HEK293 (cell line): ENCODE results near the gene KRT79.

Experiments used
- CTCF ChIA-PET: fragments of 350-600 bp; formaldehyde crosslinking; extraction: SDS; loops from one replicate; lab custom pipeline; 2021; ENCODE audit warnings: antibody characterized with exemption; lab: Yijun Ruan, JAX
- POLR2A ChIA-PET: fragments of 300-600 bp; formaldehyde crosslinking; extraction: SDS; loops from one replicate; lab custom pipeline; 2020; ENCODE audit warnings: antibody characterized with exemption, inconsistent platforms; lab: Yijun Ruan, JAX
- H3K27ac ChIP-seq: fragments of 200-500 bp; sonication (Bioruptor generic); 2 replicates; pipeline ENCODE4 v1.5.1; 2014; ENCODE audit warnings: low read depth, low read length, control low read depth, inconsistent platforms; ENCODE audit errors: extremely low read depth
- H3K36me3 ChIP-seq, 2 experiments: fragments of 200-500 bp in 1 of 2; sonication (Bioruptor generic) in 1 of 2; 1 replicate in 1 of 2; 2 replicates in 1 of 2; pipeline ENCODE4 v1.5.1; 2014 to 2017; ENCODE audit warnings: inconsistent platforms in 2 of 2, low read length in 2 of 2; ENCODE audit not compliant: control insufficient read depth in 2 of 2, insufficient read depth in 1 of 2
- H3K4me1 ChIP-seq: fragments of 200-500 bp; sonication (Bioruptor generic); 2 replicates; pipeline ENCODE4 v1.5.1; 2014; ENCODE audit warnings: mild to moderate bottlenecking, low read length, inconsistent platforms; ENCODE audit not compliant: control insufficient read depth, insufficient read depth
- H3K4me3 ChIP-seq: 2 replicates; pipeline ENCODE4 v1.5.1; 2011; ENCODE audit warnings: low read depth, mild to moderate bottlenecking, control low read depth, low read length, moderate library complexity
- H3K9me3 ChIP-seq: fragments of 200-500 bp; sonication (Bioruptor generic); 2 replicates; pipeline ENCODE4 v1.5.1; 2014; ENCODE audit warnings: low read depth, low read length, inconsistent platforms; ENCODE audit not compliant: control insufficient read depth, insufficient read depth
- BCL11B ChIP-seq: fragments of 450-650 bp; formaldehyde crosslinking; IDR thresholded peaks from 2 replicates; pipeline ENCODE4 v1.5.1; 2016; ENCODE audit warnings: low read depth, missing biosample characterization, missing genetic modification characterization
- HIC1 ChIP-seq: fragments of 450-650 bp; formaldehyde crosslinking; IDR thresholded peaks from 2 replicates; pipeline ENCODE4 v1.5.1; 2016; ENCODE audit warnings: missing biosample characterization, missing genetic modification characterization
- HOXC10 ChIP-seq: sonication (generic); formaldehyde crosslinking; IDR thresholded peaks from 2 replicates; pipeline ENCODE4 v1.8.1; 2023; ENCODE audit warnings: mild to moderate bottlenecking, missing genetic modification reagents
- HOXD13 ChIP-seq: sonication (generic); formaldehyde crosslinking; IDR thresholded peaks from 2 replicates; pipeline ENCODE4 v1.8.0; 2022; ENCODE audit warnings: missing genetic modification reagents, borderline replicate concordance
- KLF8 ChIP-seq: fragments of 450-650 bp; formaldehyde crosslinking; IDR thresholded peaks from 2 replicates; pipeline ENCODE4 v1.5.1; 2016; ENCODE audit warnings: missing biosample characterization, missing genetic modification characterization
- SP7 ChIP-seq: fragments of 450-650 bp; formaldehyde crosslinking; IDR thresholded peaks from 2 replicates; pipeline ENCODE4 v1.5.1; 2016; ENCODE audit warnings: missing biosample characterization, missing genetic modification characterization
- ZFP3 ChIP-seq: fragments of 450-650 bp; formaldehyde crosslinking; IDR thresholded peaks from 2 replicates; pipeline ENCODE4 v1.5.1; 2016; ENCODE audit warnings: low read depth, missing biosample characterization, missing genetic modification characterization
- ZNF169 ChIP-seq: fragments of 450-650 bp; formaldehyde crosslinking; IDR thresholded peaks from 2 replicates; pipeline ENCODE4 v1.5.1; 2016; ENCODE audit warnings: missing biosample characterization, missing genetic modification characterization
- ZNF214 ChIP-seq: fragments of 450-650 bp; formaldehyde crosslinking; IDR thresholded peaks from 2 replicates; pipeline ENCODE4 v1.5.1; 2017; ENCODE audit warnings: missing biosample characterization, mild to moderate bottlenecking, missing genetic modification characterization, borderline replicate concordance
- ZNF221 ChIP-seq: fragments of 450-650 bp; formaldehyde crosslinking; IDR thresholded peaks from 2 replicates; pipeline ENCODE4 v1.5.1; 2017; ENCODE audit warnings: missing biosample characterization, missing genetic modification characterization, borderline replicate concordance
- ZNF239 ChIP-seq: fragments of 450-650 bp; formaldehyde crosslinking; IDR thresholded peaks from 2 replicates; pipeline ENCODE4 v1.5.1; 2016; ENCODE audit warnings: missing biosample characterization, missing genetic modification characterization
- ZNF24 ChIP-seq: fragments of 450-650 bp; formaldehyde crosslinking; IDR thresholded peaks from 2 replicates; pipeline ENCODE4 v1.5.1; 2016; ENCODE audit warnings: missing biosample characterization, missing genetic modification characterization
- ZNF341 ChIP-seq: fragments of 450-650 bp; formaldehyde crosslinking; IDR thresholded peaks from 2 replicates; pipeline ENCODE4; 2016; ENCODE audit warnings: low read depth, missing biosample characterization, missing genetic modification characterization
- ZNF350 ChIP-seq: fragments of 450-650 bp; formaldehyde crosslinking; IDR thresholded peaks from 2 replicates; pipeline ENCODE4 v1.5.0; 2017; ENCODE audit warnings: missing biosample characterization, mild to moderate bottlenecking, missing genetic modification characterization
- ZNF416 ChIP-seq: fragments of 450-650 bp; formaldehyde crosslinking; IDR thresholded peaks from 2 replicates; pipeline ENCODE4 v1.5.1; 2016; ENCODE audit warnings: missing biosample characterization, missing genetic modification characterization
- ZNF423 ChIP-seq: fragments of 450-650 bp; formaldehyde crosslinking; IDR thresholded peaks from 2 replicates; pipeline ENCODE4 v1.5.1; 2016; ENCODE audit warnings: missing biosample characterization, missing genetic modification characterization
- ZNF433 ChIP-seq: fragments of 450-650 bp; formaldehyde crosslinking; IDR thresholded peaks from 2 replicates; pipeline ENCODE4 v1.5.1; 2016; ENCODE audit warnings: missing biosample characterization, missing genetic modification characterization, low read depth
- ZNF449 ChIP-seq: fragments of 450-650 bp; formaldehyde crosslinking; IDR thresholded peaks from 2 replicates; pipeline ENCODE4 v1.5.1; 2017; ENCODE audit warnings: missing biosample characterization, mild to moderate bottlenecking, missing genetic modification characterization, moderate library complexity
- ZNF473 ChIP-seq: fragments of 450-650 bp; formaldehyde crosslinking; IDR thresholded peaks from 2 replicates; pipeline ENCODE4 v1.5.1; 2017; ENCODE audit warnings: missing biosample characterization, missing genetic modification characterization
- ZNF548 ChIP-seq: fragments of 450-650 bp; formaldehyde crosslinking; IDR thresholded peaks from 2 replicates; pipeline ENCODE4 v1.5.1; 2016; ENCODE audit warnings: missing biosample characterization, missing genetic modification characterization
- ZNF555 ChIP-seq: fragments of 450-650 bp; formaldehyde crosslinking; conservative IDR thresholded peaks from 2 replicates; pipeline ENCODE4 v1.5.1; 2017; ENCODE audit warnings: missing biosample characterization, mild to moderate bottlenecking, missing genetic modification characterization, inconsistent platforms
- ZNF610 ChIP-seq: fragments of 450-650 bp; formaldehyde crosslinking; IDR thresholded peaks from 2 replicates; pipeline ENCODE4 v1.5.1; 2016; ENCODE audit warnings: missing biosample characterization, missing genetic modification characterization, borderline replicate concordance
- ZNF629 ChIP-seq: fragments of 450-650 bp; formaldehyde crosslinking; IDR thresholded peaks from 2 replicates; pipeline ENCODE4 v1.5.1; 2017; ENCODE audit warnings: missing biosample characterization, missing genetic modification characterization
- ZNF692 ChIP-seq: fragments of 450-650 bp; formaldehyde crosslinking; IDR thresholded peaks from 2 replicates; pipeline ENCODE4 v1.5.1; 2016; ENCODE audit warnings: missing biosample characterization, missing genetic modification characterization
- ZNF747 ChIP-seq: fragments of 450-650 bp; formaldehyde crosslinking; IDR thresholded peaks from 2 replicates; pipeline ENCODE4 v1.5.1; 2016; ENCODE audit warnings: missing biosample characterization, missing genetic modification characterization
- ZNF785 ChIP-seq: fragments of 450-650 bp; formaldehyde crosslinking; IDR thresholded peaks from 2 replicates; pipeline ENCODE4 v1.5.1; 2016; ENCODE audit warnings: missing biosample characterization, missing genetic modification characterization
- ZNF843 ChIP-seq: fragments of 450-650 bp; formaldehyde crosslinking; IDR thresholded peaks from 2 replicates; pipeline ENCODE4 v1.5.1; 2016; ENCODE audit warnings: missing biosample characterization, missing genetic modification characterization
- ZXDB ChIP-seq: fragments of 450-650 bp; formaldehyde crosslinking; IDR thresholded peaks from 2 replicates; pipeline ENCODE4 v1.5.1; 2016; ENCODE audit warnings: missing biosample characterization, missing genetic modification characterization

KRT79 gene

GRCh38 chr12:52825961-52826360, 8.2 kb downstream of the KRT79 start:
- POLR2A ChIA-PET, result no interaction called here
- Histone ChIP-seq H3K4me3 (no peak overlapping the region), H3K27ac (no peak overlapping the region), H3K4me1 (no peaks in the 10 kb centered on the region), H3K9me3 (no peaks in the 10 kb centered on the region), H3K36me3 (no peaks in the 10 kb centered on the region)
- no peak for TF ChIP-seq ZFP3 (tag by site-specific recombination)
- TF ChIP-seq ZNF350 (tag by site-specific recombination), result no peak
- TF ChIP-seq ZNF555 (tag by site-specific recombination), result no peak
- no peak for TF ChIP-seq HIC1 (tag by site-specific recombination)
- no peak for TF ChIP-seq ZNF843 (tag by site-specific recombination)
- TF ChIP-seq ZNF214, result no peak
- no peak for TF ChIP-seq HOXD13 (CRISPR knock-in tag)
- TF ChIP-seq ZNF629 (tag by site-specific recombination), result no peak
- no peak for TF ChIP-seq KLF8 (tag by site-specific recombination)
- TF ChIP-seq ZNF610 (tag by site-specific recombination), result no peak
- no peak for TF ChIP-seq ZNF24 (tag by site-specific recombination)
- no peak for TF ChIP-seq ZNF423
- CTCF ChIA-PET, result no interaction called here

GRCh38 chr12:52824741-52825410, 9.2 kb downstream of the KRT79 start:
- ChIA-PET POLR2A (no interaction called here), CTCF (no interaction called here)
- H3K4me1 ChIP-seq, result no peaks in the 10 kb centered on the region
- no peak overlapping the region for H3K27ac ChIP-seq
- TF ChIP-seq ZXDB (tag by site-specific recombination) (no peak), ZNF449 (no peak), BCL11B (tag by site-specific recombination) (no peak), ZNF416 (tag by site-specific recombination) (no peak), ZNF473 (tag by site-specific recombination) (no peak), ZNF169 (tag by site-specific recombination) (no peak), HOXC10 (no peak), ZNF433 (tag by site-specific recombination) (no peak), ZNF785 (tag by site-specific recombination) (no peak), ZNF548 (tag by site-specific recombination) (no peak), ZNF747 (tag by site-specific recombination) (no peak), ZNF341 (tag by site-specific recombination) (no peak), SP7 (tag by site-specific recombination) (no peak), ZNF692 (tag by site-specific recombination) (no peak), ZNF239 (tag by site-specific recombination) (no peak), ZNF221 (tag by site-specific recombination) (no peak)
- no peaks in the 10 kb centered on the region for H3K36me3 ChIP-seq
- H3K9me3 ChIP-seq, result no peaks in the 10 kb centered on the region
- no peak overlapping the region for H3K4me3 ChIP-seq
